HG02970 (cell line): ENCODE measurements around the gene NUTM2E.
A peak's percentile ranks its signal among the peaks of the same experiment; 100 is the strongest.
"Not testable (repeated sequence)": the region's sequence is repeated elsewhere in the genome, so short reads cannot be mapped to it uniquely, and the experiment has no call there.

Source experiments
- ATAC-seq: cut with Tn5 transposase; IDR thresholded peaks from one replicate; pipeline ENCODE4 v1.9.1; 2021; ENCODE audit warnings: mild to moderate bottlenecking, moderate library complexity, moderate number of reproducible peaks; ENCODE audit not compliant: unreplicated experiment, low FRiP score

NUTM2E gene

GRCh38 chr10:79826496-79827215 is at the start of gene NUTM2E:
TSS of gene NUTM2E (plus strand) at chr10:79826739. CDS start at chr10:79841741, 15,002 bp downstream.
- peak; percentile 94 for ATAC-seq

DNA sequence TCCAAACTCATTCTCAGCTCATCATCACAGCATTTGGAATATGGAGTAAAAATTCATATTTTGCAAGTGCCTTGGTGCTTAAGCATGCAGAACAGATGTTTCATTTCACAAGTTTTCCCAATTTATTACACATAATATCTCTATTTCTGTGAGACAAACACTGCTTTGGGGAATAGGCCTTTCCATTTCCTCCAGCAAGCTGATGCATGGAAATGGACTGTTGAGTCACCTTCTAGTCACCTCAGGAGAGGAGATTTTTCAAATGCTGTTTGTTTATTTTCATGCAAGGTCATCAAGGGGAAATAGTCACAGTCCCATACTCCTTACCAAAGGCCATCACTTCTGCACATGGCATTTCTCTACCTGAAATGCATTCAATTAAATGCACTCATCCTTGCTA is 48.5 kb upstream of the NUTM2E start:
- ATAC-seq, result not testable (repeated sequence)

DNA sequence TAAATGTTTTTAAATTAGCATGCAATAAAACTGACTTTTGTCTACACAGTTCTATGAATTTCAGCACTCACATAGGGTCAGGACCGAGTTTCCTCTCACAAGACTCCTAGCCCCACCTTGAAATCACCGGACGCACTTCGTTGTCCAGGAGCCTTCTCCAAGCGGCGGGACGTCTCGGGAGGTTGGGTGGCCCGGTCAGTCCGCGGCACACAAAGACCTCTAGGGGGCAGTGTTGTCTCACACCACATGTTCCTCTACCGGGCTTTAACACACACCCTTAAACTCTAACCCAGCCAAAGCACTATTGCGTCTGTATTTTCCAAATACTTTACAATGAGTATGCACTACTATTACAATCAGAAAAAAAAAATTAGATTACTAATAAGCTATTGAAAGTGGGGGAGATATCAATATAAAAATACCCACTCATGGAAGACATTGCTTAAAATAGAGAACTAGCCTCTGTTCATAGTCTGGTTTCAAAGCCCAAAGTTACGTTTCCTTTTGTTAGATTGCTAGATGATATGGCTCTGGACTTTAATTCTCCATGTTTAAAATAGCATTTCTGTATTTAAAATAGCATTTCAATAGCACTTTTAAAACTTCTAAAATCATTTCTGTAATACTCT is 47.1 kb upstream of the NUTM2E start:
- peak; percentile 81 for ATAC-seq

DNA sequence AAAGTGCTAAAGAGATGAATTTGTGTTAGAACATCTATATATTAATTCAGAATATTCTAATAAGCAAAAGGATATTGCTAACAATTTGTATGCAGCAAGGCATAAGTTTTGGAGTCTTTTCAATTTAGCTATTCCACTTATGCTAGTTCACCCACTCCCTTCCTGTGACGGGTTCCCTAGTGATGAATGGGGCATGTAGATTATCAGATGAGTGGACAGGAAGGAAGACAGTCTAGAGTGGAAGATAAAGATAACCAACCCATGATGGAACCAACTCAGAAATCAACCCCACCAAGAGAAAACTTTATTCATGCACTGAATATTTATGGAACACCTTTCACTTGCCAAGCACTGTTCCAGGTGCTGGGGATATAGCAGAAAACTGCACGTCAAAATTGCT is 46.5 kb upstream of the NUTM2E start:
- ATAC-seq, result not testable (repeated sequence)

GRCh38 chr10:79781584-79781983 is 45.0 kb upstream of the NUTM2E start:
- ATAC-seq, result not testable (repeated sequence)

GRCh38 chr10:79787455-79787952 is 39.0 kb upstream of the NUTM2E start:
- not testable (repeated sequence) for ATAC-seq

DNA sequence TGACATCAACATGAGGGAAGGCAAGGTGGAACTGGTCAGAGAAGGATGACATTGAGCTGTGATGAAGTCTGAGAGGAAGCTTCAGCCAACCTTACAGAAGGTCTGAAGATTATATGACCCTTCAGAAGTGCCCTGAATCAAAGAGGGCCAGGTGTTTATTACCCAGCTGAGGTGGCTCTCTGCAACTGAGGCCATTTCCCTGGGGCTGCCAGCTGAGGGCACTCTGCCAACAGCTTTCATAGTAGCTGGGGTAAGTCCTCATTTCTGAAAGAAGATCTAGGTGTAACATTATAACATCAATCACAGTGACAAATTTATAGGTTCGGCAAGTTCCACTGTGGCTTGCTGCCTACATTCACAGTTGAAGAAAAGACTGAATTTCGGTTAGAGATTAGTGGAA is 37.2 kb upstream of the NUTM2E start:
- ATAC-seq, result not testable (repeated sequence)

DNA sequence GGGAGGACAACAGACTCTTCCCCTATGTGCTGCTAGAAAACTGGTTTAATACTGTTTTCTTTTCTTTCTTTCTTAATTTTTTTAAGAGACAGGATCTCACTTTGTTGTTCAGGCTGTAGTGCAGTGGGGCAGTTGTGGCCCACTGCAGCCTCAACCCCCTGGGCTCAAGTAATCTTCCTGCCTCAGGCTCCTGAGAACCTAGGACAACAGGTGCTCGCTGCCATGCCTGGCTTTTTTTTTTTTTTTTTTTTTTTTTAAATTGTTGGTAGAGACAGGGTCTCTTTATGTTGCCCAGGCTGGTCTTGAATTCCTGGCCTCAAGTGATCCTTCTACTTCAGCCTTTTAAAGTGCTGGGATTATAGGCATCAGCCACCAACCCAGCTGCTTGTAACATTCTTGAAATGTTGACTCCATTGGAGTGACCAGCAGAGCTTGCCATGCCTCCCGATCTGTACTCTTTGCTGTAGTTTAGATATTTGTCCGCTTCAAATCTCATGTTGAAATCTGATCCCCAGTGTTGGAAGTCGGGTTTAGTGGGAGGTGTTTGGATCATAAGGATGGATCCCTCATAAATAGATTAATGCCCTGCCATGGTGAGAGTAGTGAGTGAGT is 34.5 kb upstream of the NUTM2E start:
- ATAC-seq, result not testable (repeated sequence)

GRCh38 chr10:79799337-79799736 is 27.2 kb upstream of the NUTM2E start:
- not testable (repeated sequence) for ATAC-seq

DNA sequence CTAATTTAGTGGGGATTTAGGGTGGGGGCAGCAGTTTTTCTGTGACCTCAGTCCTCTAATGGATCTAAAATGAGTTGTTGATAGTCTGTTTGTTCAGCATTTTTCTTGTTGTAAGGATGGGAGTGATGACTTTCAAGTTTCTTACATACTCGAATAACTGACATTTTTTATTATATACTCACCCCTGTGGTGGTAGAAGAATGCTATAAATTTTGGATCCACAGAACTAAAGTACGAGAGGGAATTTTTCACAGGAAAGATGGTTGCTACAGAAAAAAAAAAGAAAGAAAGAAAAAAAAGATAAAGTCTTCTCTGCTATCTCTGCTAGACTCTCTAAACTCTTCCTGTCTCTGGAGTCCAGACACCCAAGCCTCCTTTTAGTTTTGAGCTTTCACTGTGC is 20.7 kb upstream of the NUTM2E start:
- not testable (repeated sequence) for ATAC-seq

DNA sequence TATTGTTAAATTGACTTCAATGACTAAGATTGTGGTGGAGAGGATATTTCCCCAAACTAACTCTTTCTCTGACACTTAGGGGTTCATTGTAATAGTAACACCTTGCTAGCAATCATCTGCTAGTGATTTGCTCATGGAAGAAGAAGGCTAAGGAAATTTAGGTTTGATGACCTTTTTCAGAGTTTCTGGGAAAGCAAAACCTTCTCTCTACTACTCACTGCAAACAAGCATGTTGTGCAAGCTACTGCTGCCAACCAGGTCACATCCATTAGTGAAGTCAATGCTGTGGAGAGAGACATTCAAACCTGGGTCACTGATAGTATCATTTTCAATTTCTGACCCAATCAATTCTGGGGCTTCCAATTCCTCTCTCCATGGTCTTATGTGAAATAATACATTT is 14.6 kb upstream of the NUTM2E start:
- ATAC-seq, result not testable (repeated sequence)

DNA sequence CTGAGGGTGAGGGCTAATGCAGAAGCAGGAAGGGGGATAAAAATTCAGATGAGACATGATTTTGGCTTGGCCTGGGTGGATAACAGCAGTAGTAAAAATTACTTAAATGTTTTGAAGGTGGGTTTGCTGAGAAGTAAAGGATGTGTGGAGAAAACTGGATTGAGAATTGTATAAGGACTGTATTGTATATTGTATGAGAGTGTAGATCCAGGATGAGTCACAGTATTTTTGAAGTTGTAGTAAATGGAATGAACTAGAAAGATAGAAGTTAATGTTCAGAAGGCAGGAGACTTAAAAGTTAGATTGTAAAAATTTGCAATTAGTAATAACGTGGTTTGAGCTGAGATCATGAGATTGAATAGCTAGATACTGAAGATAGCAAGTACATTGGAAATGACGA is 10.2 kb upstream of the NUTM2E start:
- not testable (repeated sequence) for ATAC-seq

DNA sequence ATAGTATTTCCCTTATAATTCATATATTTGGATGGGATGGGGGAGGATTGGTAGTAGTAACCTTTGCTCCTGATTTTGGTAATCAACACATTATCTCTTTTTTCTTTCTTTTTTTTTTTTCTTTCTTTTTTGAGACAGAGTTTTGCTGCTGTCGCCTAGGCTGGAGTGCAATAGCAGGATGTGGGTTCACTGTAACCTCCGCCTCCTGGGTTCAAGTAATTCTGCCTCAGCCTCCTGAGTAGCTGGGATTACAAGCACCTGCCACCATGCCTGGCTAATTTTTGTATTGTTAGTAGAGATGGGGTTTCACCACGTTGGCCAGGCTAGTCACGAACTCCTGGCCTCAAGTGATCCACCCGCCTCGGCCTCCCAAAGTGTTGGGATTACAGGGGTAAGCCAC is 3.2 kb upstream of the NUTM2E start:
- not testable (repeated sequence) for ATAC-seq

GRCh38 chr10:79825587-79826011 is 940 bp upstream of the NUTM2E start:
- ATAC-seq, result peak; percentile 3

DNA sequence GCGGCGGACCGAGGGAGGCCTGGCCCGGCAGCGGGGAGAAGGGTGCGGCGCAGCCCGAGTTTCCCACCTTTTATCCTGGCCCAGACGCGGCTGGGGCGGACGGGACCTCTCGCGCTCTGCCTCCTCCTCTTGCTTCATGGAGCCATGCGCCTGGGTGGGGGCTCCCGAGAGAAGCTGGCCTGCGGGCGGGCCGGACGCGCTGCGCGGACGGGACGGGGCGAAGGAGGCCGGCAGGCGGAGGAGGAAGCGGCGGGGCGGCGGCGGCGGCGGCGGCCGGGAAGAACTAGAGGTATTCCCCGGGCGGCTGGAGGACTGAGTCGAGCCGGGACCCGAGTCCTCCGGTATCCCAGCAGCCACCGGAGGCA is 426 bp upstream of the NUTM2E start:
- ATAC-seq, result not testable (repeated sequence)

GRCh38 chr10:79833833-79834232 is 7.3 kb downstream of the NUTM2E start:
- not testable (repeated sequence) for ATAC-seq

GRCh38 chr10:79835891-79836290 is 9.4 kb downstream of the NUTM2E start:
- not testable (repeated sequence) for ATAC-seq

DNA sequence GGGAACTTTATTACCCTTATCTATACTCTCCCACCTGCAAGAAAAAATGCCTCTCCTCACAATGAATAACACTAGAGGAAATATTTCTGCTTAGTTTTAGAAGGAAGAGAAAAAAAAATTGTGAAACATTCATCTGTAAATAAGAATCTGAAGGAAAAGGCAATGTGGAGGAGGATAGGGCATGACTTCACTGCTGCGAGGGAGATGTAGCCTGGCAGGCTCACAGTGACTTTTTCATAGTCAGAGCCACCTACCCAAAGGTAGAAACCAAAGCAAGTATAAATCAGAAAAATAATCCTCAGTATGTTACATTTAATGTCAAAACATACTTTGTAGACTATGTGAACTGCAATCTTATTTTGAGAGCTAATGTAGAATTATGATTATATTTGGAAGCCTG is 10.4 kb downstream of the NUTM2E start:
- ATAC-seq, result not testable (repeated sequence)

DNA sequence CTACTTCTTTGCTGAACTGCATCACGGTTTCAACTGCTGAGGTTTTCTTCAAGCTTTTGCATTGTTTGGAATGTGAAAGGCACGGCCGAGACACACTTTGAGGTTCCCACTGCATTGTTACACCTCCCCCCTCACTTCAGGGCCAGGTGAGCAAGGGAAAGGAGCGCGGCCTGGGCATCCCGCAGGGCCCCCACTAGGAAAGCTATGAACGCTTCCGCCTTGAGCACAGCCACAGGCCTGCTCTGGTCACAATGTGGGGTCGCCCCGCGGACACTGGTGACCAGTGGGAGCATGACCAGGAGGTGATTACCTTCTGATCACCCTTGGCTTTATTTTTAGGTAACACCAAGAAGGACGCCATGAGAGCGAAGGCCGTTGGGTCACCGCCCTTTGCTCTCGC is 11.9 kb downstream of the NUTM2E start:
- not testable (repeated sequence) for ATAC-seq

GRCh38 chr10:79853191-79853854 is 26.8 kb downstream of the NUTM2E start:
- not testable (repeated sequence) for ATAC-seq

DNA sequence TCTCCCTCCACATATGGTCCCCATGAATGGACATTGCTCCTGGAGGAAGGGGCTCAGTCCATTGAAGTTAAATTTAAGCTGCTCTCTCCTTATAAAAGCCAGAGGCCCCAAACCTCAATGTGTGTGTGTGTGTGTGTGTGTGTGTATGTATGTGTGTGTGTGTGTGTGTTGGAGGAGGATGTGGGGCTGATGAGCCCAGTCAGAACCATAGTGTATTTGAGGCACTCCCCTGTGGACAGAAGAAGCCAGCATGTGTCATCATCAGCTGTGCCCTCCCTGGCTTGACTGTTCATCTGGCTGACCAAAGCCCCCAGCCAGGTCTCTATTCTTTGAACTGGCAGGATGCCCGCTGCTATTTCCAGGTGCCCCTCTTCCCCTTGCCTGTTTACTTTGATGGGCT is 35.7 kb downstream of the NUTM2E start:
- ATAC-seq, result not testable (repeated sequence)
